Natural killer cell treated with Interleukin-12 subunit alpha and Interleukin-12 subunit beta and Interleukin-15 and Interleukin-18, amount 100 ng/mL, for 72 hours (primary cell): Measurements from ENCODE around the gene POGLUT3. TPM values are rescaled to one million over a fixed set of nuclear protein-coding genes. Genes with fewer than 3 reads are reported as not detected.

Source experiments
- total RNA-seq, 2 donors: library from RNA; stranded (reverse); gene quantifications; one replicate each; pipeline ENCODE4 v1.2.3, GENCODE V29; 2022

Gene POGLUT3
- total RNA-seq, 2 donors from 2014 or later: 14.7 to 15.6 TPM

Other genes starting within 250 kb of the POGLUT3 start
- under 1 TPM; 0.31 TPM for gene C11orf65, start 30.9 kb downstream of the POGLUT3 start, total RNA-seq
- gene EXPH5, start 95.4 kb upstream of the POGLUT3 start, total RNA-seq: under 1 TPM; 0.56 to 0.90 TPM
- gene DDX10, start 166.7 kb upstream of the POGLUT3 start, total RNA-seq: 10 to 100 TPM; 39.2 to 84.1 TPM